Measurements from ENCODE around the gene SDR42E2.

- TF ChIP-seq POLR2A (IDR thresholded peaks at IDR 0.05; ENCODE audit: low read depth) (no peak), CTCF (IDR thresholded peaks at IDR 0.05) (no peak)
Measured at GRCh38 chr16:22206842-22207714, 44.8 kb downstream of the SDR42E2 start.

Data from esophagus muscularis mucosa (tissue), 3 donors.